HEK293T (cell line): ENCODE measurements around the gene B3GAT3.

Experiments
- ARNT ChIP-seq: fragments of 450-650 bp; IDR thresholded peaks from 2 replicates; pipeline ENCODE4 v1.6.1; 2017; ENCODE audit warnings: mild to moderate bottlenecking
- CTBP1 ChIP-seq: fragments of 450-650 bp; IDR thresholded peaks from 2 replicates; pipeline ENCODE4 v1.6.1; 2016; ENCODE audit warnings: borderline replicate concordance
- FOXA1 ChIP-seq: fragments of 450-650 bp; IDR thresholded peaks from 2 replicates; pipeline ENCODE4 v1.6.1; 2016; ENCODE audit warnings: mild to moderate bottlenecking
- FOXK2 ChIP-seq: fragments of 450-650 bp; IDR thresholded peaks from 2 replicates; pipeline ENCODE4 v1.6.1; 2016; ENCODE audit warnings: mild to moderate bottlenecking
- FOXM1 ChIP-seq: fragments of 450-650 bp; IDR thresholded peaks from 2 replicates; pipeline ENCODE4 v1.6.1; 2017; ENCODE audit warnings: mild to moderate bottlenecking, borderline replicate concordance
- LEF1 ChIP-seq: fragments of 450-650 bp; IDR thresholded peaks from 2 replicates; pipeline ENCODE4 v1.6.1; 2017; ENCODE audit warnings: mild to moderate bottlenecking, borderline replicate concordance
- SP1 ChIP-seq: fragments of 450-650 bp; IDR thresholded peaks from 2 replicates; pipeline ENCODE4 v1.6.1; 2017
- SUZ12 ChIP-seq: fragments of 450-650 bp; IDR thresholded peaks from 2 replicates; pipeline ENCODE4 v1.6.1; 2016; ENCODE audit warnings: mild to moderate bottlenecking
- TARDBP ChIP-seq: fragments of 450-650 bp; IDR thresholded peaks from 2 replicates; pipeline ENCODE4 v1.6.1; 2016
- ZNF384 ChIP-seq: fragments of 450-650 bp; IDR thresholded peaks from 2 replicates; pipeline ENCODE4 v1.6.1; 2016

DNA sequence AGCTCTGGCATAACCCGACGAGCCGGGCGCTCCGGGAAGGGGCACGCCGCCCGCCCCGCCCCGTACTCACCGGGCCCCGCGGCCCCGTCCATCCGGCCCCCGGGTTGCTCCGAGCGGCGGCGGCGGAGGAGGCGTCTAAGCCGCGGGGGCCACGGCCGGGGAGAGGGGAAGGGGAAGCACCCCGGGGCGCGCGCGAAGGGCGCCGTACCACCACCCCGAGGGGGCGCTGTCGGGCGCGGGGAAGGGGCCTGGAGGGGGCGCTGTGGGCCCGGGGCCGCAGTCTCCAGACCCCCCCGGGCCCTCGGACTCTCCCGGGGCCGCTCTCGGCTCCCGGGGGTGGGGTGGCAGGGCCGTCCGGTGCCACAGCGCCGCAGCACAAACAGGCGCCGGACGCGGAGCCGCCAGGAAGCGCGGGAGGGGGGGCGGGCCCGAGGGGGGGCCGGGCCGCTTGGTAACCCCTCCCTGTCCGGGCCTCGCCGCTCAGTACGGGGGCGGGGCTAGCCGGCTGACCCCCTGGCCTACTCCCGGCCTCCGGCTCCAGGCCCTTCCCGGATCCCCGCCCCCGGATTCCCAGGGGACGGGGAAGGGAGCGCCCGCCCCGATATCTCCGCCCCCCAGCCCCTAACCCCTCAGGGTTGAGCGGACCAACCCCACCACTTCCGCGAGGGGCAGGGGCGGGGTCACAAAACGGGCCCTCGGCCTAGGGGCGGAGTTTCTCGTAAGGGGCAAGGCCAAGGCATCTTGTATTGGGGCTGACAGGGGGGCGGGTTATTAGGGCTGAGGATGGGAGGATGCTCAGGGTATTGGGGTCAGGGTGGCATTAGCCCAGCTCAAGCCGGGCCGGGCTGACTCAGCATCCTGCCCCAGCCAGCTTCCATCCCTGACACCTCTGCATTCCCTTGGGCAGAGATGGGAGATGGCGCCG, 9.2 kb downstream of the B3GAT3 start, which contains the start of the genes EML3 and ROM1:
- TF ChIP-seq LEF1 (0 out of 2 replicates have a peak, but pooled peaks have one; percentile 48), SP1 (no peak), FOXA1 (no peak), CTBP1 (no peak), FOXK2 (no peak), TARDBP (no peak), SUZ12 (no peak), ZNF384 (no peak), ARNT (no peak), FOXM1 (peak; percentile 84; the same call in 1 of the 2 replicates)
